ENCODE results near the gene MKS1.

Gene MKS1

DNA sequence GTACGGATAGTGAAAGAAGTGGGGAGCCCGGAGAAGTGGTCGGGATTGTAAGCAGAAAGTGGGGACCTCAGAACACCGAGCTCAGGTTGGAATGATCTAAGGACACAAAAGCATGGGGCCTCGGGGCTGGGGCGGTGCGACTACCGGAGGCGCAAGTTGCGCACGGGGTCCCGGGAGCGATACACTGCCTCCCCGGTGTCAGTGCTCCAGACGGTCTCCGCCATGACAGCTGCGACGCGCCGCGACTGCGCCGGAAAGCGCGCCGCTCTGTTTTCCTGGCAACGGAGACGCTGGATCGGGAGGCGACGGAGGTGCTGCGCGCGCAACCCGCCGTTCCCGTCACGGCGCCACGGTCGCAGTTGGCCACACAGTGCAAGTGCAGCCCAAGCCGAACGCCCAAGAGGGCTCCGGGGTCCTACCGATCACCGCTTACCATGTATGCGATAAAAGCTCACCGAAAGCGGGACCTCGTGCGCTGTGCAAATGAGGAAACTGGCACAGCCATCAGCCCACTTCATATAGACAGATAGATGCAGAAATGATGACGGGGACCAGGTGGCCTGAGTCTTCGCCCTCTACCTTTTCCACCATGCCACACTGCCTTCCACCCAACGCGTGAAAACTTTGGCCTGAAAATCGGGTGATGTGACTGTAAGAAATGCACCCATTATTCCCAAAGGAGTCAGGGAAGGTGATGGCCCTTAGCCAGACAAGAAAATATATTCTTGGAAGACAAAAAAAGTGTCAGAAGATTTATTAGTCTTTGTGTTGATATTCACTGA lies at the start of gene MKS1:
Gene MKS1 (minus strand): TSS at position 249 of the 782 bp plus-strand sequence. CDS start 25 bp downstream, at position 224.
- TF ChIP-seq, protein P1, sequence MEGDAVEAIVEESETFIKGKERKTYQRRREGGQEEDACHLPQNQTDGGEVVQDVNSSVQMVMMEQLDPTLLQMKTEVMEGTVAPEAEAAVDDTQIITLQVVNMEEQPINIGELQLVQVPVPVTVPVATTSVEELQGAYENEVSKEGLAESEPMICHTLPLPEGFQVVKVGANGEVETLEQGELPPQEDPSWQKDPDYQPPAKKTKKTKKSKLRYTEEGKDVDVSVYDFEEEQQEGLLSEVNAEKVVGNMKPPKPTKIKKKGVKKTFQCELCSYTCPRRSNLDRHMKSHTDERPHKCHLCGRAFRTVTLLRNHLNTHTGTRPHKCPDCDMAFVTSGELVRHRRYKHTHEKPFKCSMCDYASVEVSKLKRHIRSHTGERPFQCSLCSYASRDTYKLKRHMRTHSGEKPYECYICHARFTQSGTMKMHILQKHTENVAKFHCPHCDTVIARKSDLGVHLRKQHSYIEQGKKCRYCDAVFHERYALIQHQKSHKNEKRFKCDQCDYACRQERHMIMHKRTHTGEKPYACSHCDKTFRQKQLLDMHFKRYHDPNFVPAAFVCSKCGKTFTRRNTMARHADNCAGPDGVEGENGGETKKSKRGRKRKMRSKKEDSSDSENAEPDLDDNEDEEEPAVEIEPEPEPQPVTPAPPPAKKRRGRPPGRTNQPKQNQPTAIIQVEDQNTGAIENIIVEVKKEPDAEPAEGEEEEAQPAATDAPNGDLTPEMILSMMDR (IDR thresholded peaks at IDR 0.05; ENCODE audit: extremely low read depth, missing control alignments), result peak; percentile 41
- DNase-seq (ENCODE audit: low spot score), result peak; percentile 95

DNA sequence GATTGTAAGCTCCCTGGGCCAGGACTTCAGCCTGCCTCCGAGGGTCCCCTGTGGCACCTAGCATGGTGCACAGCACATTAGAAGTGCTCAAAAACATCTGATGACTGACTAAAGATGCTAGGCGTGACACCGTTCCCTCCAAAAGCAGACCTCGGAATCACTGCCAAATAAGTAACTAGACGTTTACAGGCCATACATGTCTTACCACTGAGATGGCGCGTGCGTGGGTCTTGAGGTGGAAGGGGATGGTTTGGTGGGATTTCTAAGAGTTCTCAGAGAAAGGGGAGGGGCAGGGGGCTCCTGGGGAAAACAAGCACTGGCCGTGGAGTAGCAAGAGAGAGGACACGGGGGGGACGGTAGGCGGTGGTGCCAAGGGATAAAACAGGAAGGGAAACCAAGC lies 49.3 kb upstream of the MKS1 start:
- no peak for DNase-seq (ENCODE audit: low spot score)
- TF ChIP-seq, protein P1 (IDR thresholded peaks at IDR 0.05; ENCODE audit: extremely low read depth, missing control alignments), result no peak

DNA sequence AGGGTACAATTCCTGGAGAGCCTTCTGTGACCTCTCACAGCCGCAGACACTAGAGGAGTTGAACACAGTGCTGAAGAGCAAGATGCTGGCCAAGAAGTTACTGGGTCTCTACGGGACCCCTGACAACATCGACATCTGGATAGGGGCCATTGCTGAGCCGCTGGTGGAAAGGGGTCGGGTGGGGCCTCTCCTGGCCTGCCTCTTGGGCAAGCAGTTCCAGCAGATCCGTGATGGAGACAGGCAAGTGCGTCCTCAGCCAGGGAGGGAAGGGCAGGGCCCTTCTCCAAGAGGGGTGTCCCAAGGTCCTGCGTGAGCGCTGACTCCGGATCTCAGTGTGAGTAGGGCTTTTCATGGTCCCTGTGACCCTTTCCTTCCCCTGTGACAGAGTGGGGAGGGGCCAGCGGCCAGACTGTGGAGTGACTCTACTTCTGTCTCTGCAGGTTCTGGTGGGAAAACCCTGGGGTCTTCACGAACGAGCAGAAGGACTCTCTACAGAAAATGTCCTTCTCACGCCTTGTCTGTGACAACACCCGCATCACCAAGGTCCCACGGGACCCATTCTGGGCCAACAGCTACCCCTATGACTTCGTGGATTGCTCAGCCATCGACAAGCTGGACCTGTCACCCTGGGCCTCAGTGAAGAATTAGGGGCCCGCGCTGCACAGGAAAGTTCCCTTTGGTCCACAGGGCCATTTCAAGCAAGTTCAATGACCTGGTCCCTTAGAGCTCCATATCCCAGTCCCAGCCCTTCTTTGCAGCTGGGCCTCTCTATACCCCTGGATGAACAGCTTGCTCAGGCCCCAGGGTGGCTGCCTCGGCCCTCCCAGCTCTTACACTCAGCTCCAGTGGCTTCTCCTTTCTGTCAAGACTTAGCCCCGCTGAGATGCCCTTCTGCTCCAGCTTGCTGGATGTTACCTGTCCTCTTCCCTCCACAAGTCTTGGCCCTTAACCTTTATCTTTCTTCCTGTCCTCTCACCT lies 48.6 kb upstream of the MKS1 start:
- DNase-seq (ENCODE audit: low spot score), result no peak
- TF ChIP-seq, protein P1 (IDR thresholded peaks at IDR 0.05; ENCODE audit: extremely low read depth, missing control alignments), result no peak

DNA sequence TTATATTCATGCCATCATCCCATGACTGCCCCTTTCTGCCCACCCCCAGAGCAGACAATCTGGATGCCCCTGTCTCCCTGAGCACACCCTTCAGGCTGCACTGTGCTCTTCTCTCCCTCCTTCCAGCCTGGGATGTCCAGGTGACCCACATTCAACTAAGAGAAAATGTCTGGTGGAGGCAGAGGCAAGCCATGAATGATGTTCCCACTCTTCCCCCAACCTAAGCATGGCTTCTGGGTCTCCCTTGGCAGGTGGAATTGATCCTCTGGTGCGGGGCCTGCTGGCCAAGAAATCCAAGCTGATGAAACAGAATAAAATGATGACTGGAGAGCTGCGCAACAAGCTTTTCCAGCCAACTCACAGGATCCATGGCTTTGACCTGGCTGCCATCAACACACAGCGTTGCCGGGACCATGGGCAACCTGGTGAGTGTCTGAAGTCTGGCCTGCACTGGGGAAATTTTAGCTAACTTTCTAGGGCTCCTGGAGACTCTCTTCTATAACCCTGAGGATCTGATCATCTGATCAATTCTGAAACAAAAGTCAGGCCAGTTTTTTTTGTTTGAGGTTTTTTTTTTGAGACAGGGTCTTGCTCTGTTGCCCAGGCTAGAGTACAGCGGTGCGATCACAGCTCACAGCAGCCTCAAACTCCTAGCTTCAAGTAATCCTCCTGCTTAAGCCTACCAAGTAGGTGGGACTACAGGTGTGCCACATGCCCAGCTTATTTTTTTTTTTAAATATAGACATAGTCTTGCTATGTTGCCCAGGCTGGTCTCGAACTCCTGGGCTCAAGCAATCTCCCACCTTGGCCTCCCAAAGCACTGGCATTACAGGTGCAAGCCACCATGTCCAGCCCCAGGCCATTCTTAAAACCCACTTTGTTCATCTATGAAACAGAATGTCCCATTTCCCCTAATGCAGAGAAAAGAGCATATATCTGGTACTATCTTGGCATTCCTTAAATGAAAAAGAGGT lies 47.1 kb upstream of the MKS1 start:
- TF ChIP-seq, protein P1 (IDR thresholded peaks at IDR 0.05; ENCODE audit: extremely low read depth, missing control alignments), result no peak
- no peak for DNase-seq (ENCODE audit: low spot score)

DNA sequence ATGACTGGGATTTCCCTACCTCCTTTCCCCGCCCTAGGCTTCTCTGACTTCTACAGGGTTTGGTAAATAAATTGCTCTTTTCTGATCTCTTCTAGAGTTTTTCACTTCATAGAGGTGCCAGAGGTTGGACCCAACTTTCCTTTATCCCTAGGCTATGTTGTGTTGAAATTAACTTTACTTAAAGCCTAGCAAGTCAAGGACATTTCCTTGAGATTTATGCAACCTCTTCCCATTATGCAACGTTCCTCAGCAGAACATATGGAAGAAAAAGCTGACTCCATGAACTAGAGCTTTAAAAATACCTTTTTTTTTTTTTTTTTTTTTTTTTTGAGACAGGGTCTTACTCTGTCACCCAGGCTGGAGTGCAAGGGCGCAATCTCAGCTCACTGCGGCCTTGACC lies 46.2 kb upstream of the MKS1 start:
- TF ChIP-seq, protein P1 (IDR thresholded peaks at IDR 0.05; ENCODE audit: extremely low read depth, missing control alignments), result no peak
- no peak for DNase-seq (ENCODE audit: low spot score)

DNA sequence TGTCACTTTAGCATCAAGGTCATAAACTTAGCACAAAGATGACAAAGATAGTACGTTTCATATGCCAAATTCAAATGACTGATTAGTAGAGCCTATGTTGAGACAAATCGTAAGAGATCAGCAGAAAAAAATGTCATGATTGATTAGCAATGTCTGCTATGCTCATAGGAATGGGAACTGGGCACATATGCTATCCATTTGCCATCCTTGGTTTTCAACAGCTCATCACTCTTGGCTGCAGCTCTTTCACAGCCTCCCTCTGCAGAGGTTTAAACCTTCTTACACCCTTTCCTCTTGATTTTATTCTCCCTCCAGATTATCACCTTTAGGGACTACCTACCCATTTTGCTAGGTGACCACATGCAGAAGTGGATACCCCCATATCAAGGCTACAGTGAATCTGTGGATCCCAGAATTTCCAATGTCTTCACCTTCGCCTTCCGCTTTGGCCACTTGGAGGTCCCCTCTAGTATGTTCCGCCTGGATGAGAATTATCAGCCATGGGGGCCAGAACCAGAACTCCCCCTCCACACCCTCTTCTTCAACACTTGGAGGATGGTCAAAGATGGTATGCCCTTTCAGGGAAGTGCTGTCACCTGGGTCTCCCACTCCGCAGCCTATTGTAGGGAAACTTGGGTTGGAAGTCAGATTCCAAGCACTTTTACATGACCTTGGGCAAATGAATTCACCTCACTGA lies 45.5 kb upstream of the MKS1 start:
- TF ChIP-seq, protein P1 (IDR thresholded peaks at IDR 0.05; ENCODE audit: extremely low read depth, missing control alignments), result no peak
- no peak for DNase-seq (ENCODE audit: low spot score)
